Prostate gland (tissue), 2 donors: ENCODE measurements around the gene GK. TPM values are rescaled to one million over a fixed set of nuclear protein-coding genes. Genes with fewer than 3 reads are reported as not detected.

Experiments used
- DNase-seq: peaks from one replicate; pipeline ENCODE4 v3.0.0-alpha.2; 2019; ENCODE audit warnings: low spot score
- H3K27ac ChIP-seq, 2 donors: fragments of 200-600 bp; sonication (generic); 2 replicates each; pipeline ENCODE4 v1.5.1; 2017 to 2019
- H3K27me3 ChIP-seq: fragments of 200-600 bp; sonication (generic); replicated peaks from 2 replicates; pipeline ENCODE4 v1.5.1; 2019; ENCODE audit not compliant: insufficient read depth
- H3K36me3 ChIP-seq, 2 donors: fragments of 200-600 bp; sonication (generic); 1 replicate in 1 of 2; 2 replicates in 1 of 2; pipeline versions ENCODE4 v1.5.1 to v1.8.1; 2017 to 2019
- H3K4me1 ChIP-seq: fragments of 200-600 bp; sonication (generic); replicated peaks from 2 replicates; pipeline ENCODE4 v1.5.1; 2019
- H3K4me3 ChIP-seq, 2 donors: fragments of 200-600 bp; sonication (generic); 2 replicates each; pipeline ENCODE4 v1.5.1; 2017 to 2019
- H3K9me3 ChIP-seq: fragments of 200-600 bp; sonication (generic); 2 replicates; pipeline ENCODE4 v1.5.1; 2017
- POLR2A ChIP-seq: fragments of 450-650 bp; IDR thresholded peaks from one replicate; pipeline ENCODE4 v1.6.1; 2016; ENCODE audit warnings: antibody characterized with exemption, mild to moderate bottlenecking
- POLR2AphosphoS5 ChIP-seq: sonication (generic); formaldehyde crosslinking; IDR thresholded peaks from one replicate; pipeline ENCODE4 v1.6.1; 2017; ENCODE audit warnings: antibody characterized with exemption
- WGBS: methylation state at CpG from one replicate; pipeline ENCODE4 v1.1.5; 2018; 5-methylcytosine and 5-hydroxymethylcytosine counted together
- intact Hi-C: fragments of 100-400 bp; cut with DNase I; formaldehyde crosslinking; loops from one replicate; pipeline ENCODE4 v1.14.2; 2022
- total RNA-seq, 2 donors: library from RNA; depleted of rRNA; stranded (reverse); fragments of >200 nt; gene quantifications; one replicate each; pipeline ENCODE4 v1.1.0, GENCODE V29; 2016
- TF ChIP-seq, protein P1 (sequence below), 4 experiments: fragments of 200-600 bp in 2 of 4; fragments of 450-650 bp in 2 of 4; sonication (generic) in 2 of 4; IDR thresholded peaks; 1 replicate in 3 of 4; 2 replicates in 1 of 4; pipeline ENCODE4 v1.5.1; 2016 to 2019; ENCODE audit warnings: antibody characterized with exemption in 4 of 4, mild to moderate bottlenecking in 2 of 4, moderate library complexity in 2 of 4

The GK gene
- total RNA-seq, 2 donors from 2014 or later: 3.0 to 7.4 TPM

DNA sequence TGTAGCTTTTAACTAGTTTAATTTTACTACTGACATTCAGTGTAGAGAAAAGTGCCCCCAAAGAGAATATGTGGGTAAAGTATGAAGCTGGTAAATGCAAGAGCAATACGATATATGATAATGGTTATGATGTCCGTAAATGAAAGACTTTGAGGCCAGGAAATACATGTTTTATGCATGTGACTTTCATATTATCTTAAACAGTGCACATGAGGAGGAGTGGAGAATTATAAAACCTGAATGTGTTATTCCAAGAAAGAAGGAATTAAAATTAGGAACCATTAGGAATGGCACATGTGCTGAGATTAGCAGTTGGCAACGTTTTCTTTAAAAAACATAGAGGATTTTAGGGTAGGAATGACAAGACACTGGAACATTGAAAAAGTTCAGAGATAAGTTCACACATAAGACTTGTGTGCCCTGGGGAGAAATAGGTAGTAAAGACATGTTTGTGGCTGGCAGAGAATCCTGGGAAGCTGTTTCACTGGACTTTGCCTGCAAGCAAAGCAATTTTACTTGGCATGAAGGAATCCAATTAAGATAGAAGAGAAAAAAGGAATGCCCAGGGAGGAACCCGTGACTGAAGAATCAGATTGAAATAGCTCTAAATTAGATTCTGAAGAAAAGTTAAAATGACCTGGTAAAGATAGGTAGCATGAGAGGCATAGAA, 20.0 kb downstream of the GK start:
- TF ChIP-seq POLR2A (no peak), POLR2AphosphoS5 (no peak)
- TF ChIP-seq, protein P1, sequence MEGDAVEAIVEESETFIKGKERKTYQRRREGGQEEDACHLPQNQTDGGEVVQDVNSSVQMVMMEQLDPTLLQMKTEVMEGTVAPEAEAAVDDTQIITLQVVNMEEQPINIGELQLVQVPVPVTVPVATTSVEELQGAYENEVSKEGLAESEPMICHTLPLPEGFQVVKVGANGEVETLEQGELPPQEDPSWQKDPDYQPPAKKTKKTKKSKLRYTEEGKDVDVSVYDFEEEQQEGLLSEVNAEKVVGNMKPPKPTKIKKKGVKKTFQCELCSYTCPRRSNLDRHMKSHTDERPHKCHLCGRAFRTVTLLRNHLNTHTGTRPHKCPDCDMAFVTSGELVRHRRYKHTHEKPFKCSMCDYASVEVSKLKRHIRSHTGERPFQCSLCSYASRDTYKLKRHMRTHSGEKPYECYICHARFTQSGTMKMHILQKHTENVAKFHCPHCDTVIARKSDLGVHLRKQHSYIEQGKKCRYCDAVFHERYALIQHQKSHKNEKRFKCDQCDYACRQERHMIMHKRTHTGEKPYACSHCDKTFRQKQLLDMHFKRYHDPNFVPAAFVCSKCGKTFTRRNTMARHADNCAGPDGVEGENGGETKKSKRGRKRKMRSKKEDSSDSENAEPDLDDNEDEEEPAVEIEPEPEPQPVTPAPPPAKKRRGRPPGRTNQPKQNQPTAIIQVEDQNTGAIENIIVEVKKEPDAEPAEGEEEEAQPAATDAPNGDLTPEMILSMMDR (IDR thresholded peaks at IDR 0.05): no peak
- H3K27me3 ChIP-seq: no peaks in the 10 kb centered on the region

DNA sequence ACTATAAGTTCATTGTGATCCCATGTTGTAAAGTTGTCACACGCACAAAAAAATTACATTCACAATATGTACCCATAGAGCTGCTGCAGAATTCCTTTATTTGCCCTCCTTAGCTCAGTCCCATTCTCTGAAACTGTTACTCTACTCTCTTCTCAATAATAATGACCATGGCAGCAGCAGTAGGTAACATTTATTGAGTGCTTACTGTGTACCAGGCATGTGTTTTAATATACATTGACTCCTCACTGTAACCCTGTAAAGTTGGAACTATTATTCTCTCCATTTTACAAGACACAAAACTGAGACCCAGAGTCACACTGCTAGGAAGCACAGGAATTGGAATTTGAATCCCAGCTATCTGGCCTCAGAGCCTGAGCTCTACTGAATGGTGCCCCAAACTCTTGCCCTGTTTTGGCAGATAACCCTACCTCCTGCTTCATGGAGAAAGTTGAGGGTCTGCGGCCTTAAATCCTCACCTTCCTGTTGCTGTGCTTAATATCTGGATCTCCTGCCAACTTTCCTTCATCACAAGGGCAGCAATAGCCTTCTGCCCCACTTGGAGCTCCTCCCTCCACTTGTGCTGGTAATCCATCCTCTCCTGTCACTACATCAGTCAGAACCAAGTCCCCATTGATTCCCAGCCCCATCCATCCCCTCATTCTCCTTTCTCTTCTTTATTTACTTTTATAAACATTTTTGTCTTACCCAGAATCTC, 20.8 kb downstream of the GK start:
- Histone ChIP-seq H3K36me3 (no peaks in the 10 kb centered on the region), H3K4me3 (no peak overlapping the region), H3K4me1 (no peaks in the 10 kb centered on the region), H3K27ac (no peak overlapping the region), H3K27me3 (no peaks in the 10 kb centered on the region), H3K9me3 (no peaks in the 10 kb centered on the region)
- DNase-seq: no peak
- TF ChIP-seq POLR2AphosphoS5: no peak
- no peak for TF ChIP-seq POLR2A
- WGBS: 98% methylated on average over 2 of the region's 2 CpGs
- intact Hi-C loops: no loop called here

More for the DNA sequence above, 20.0 kb downstream of the GK start:
- no peak overlapping the region for H3K27ac ChIP-seq
- DNase-seq: no peak
- H3K4me1 ChIP-seq: no peaks in the 10 kb centered on the region
- no peaks in the 10 kb centered on the region for H3K36me3 ChIP-seq
- no peaks in the 10 kb centered on the region for H3K9me3 ChIP-seq
- intact Hi-C loops: no loop called here
- H3K4me3 ChIP-seq: no peak overlapping the region
- 68% methylated on average over 4 of the region's 4 CpGs for WGBS

DNA sequence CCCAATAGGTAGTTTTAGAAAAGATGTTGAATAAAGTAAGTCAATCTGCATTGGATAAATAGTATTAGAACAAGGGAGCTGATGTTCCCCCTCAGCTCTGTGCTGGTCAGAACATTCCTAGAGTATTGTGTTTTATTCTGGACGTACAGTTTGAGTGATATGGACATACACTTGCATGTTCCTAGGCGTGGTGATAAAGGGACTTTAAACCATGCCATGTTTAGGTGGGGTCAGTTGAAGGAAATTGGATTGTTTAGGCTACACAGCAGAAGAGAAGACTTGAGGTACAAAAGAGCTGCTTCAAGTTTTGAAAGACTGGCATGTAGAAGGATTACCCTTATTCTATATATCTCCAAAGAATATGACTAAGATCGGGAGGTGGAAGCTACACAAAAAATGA, 21.6 kb downstream of the GK start:
- no peak overlapping the region for H3K27ac ChIP-seq
- no peak for DNase-seq
- no peaks in the 10 kb centered on the region for H3K36me3 ChIP-seq
- TF ChIP-seq POLR2A: no peak
- no peak for TF ChIP-seq POLR2AphosphoS5
- TF ChIP-seq, protein P1 (IDR thresholded peaks at IDR 0.05): no peak
- no peak overlapping the region for H3K4me3 ChIP-seq
- intact Hi-C loops: no loop called here
- H3K9me3 ChIP-seq: no peaks in the 10 kb centered on the region
- WGBS: 88% methylated on average over 3 of the region's 3 CpGs
- no peaks in the 10 kb centered on the region for H3K27me3 ChIP-seq
- H3K4me1 ChIP-seq: no peaks in the 10 kb centered on the region

- H3K27me3 ChIP-seq: no peaks in the 10 kb centered on the region
- TF ChIP-seq POLR2AphosphoS5 (no peak), POLR2A (no peak)
- TF ChIP-seq, protein P1 (IDR thresholded peaks at IDR 0.05): no peak
- H3K4me1 ChIP-seq: no peaks in the 10 kb centered on the region
- intact Hi-C loops: no loop called here
- WGBS: 80% methylated on average over 6 of the region's 6 CpGs
- H3K36me3 ChIP-seq: no peaks in the 10 kb centered on the region
- no peaks in the 10 kb centered on the region for H3K9me3 ChIP-seq
- no peak overlapping the region for H3K4me3 ChIP-seq
- no peak for DNase-seq
- no peak overlapping the region for H3K27ac ChIP-seq
Measured at GRCh38 chrX:30679369-30679768, 26.1 kb downstream of the GK start.

GRCh38 chrX:30680618-30681017, 27.4 kb downstream of the GK start:
- DNase-seq: no peak
- no peaks in the 10 kb centered on the region for H3K4me1 ChIP-seq
- TF ChIP-seq POLR2AphosphoS5: no peak
- no peaks in the 10 kb centered on the region for H3K9me3 ChIP-seq
- H3K27ac ChIP-seq: no peak overlapping the region
- 71% methylated on average over 1 of the region's 1 CpG for WGBS
- intact Hi-C loops: no loop called here
- no peaks in the 10 kb centered on the region for H3K36me3 ChIP-seq
- H3K27me3 ChIP-seq: no peaks in the 10 kb centered on the region
- H3K4me3 ChIP-seq: no peak overlapping the region

GRCh38 chrX:30688641-30689040, 35.4 kb downstream of the GK start:
- DNase-seq: no peak
- no peak overlapping the region for H3K27ac ChIP-seq
- intact Hi-C loops: no loop called here
- H3K27me3 ChIP-seq: no peaks in the 10 kb centered on the region
- TF ChIP-seq, protein P1 (IDR thresholded peaks at IDR 0.05): no peak
- TF ChIP-seq POLR2A (no peak), POLR2AphosphoS5 (no peak)
- no peaks in the 10 kb centered on the region for H3K9me3 ChIP-seq
- H3K36me3 ChIP-seq: no peaks in the 10 kb centered on the region
- 18% methylated on average over 2 of the region's 2 CpGs for WGBS
- H3K4me1 ChIP-seq: no peaks in the 10 kb centered on the region
- no peak overlapping the region for H3K4me3 ChIP-seq
